SK-N-SH (cell line): Measurements from ENCODE around the gene ETS1. TPM values are rescaled to one million over a fixed set of nuclear protein-coding genes. Genes with fewer than 3 reads are reported as not detected.

ENCODE experiments used
- ELF1 ChIP-seq: IDR thresholded peaks from 2 replicates; pipeline ENCODE4 v1.4.0; 2012
- EP300 ChIP-seq, 2 experiments: IDR thresholded peaks; 2 replicates each; pipeline versions ENCODE4 v1.4.0 to v1.6.1; 2012; ENCODE audit warnings: borderline replicate concordance in 1 of 2, low read depth in 1 of 2, low read length in 1 of 2
- FOSL2 ChIP-seq: IDR thresholded peaks from 2 replicates; pipeline ENCODE4 v1.4.0; 2012; ENCODE audit warnings: low read depth, mild to moderate bottlenecking, moderate library complexity, borderline replicate concordance
- FOXM1 ChIP-seq: IDR thresholded peaks from 2 replicates; pipeline ENCODE4 v1.4.0; 2012; ENCODE audit warnings: low read depth, mild to moderate bottlenecking
- JUND ChIP-seq: IDR thresholded peaks from 2 replicates; pipeline ENCODE4 v1.4.0; 2012
- MEF2A ChIP-seq: IDR thresholded peaks from 2 replicates; pipeline ENCODE4 v1.4.0; 2012; ENCODE audit warnings: low read depth, borderline replicate concordance
- MXI1 ChIP-seq: IDR thresholded peaks from 2 replicates; pipeline ENCODE4 v1.6.1; 2012; ENCODE audit warnings: mild to moderate bottlenecking, low read depth, low read length, improper control_type of control experiment
- NRF1 ChIP-seq: IDR thresholded peaks from 2 replicates; pipeline ENCODE4 v1.6.1; 2012; ENCODE audit warnings: low read depth, mild to moderate bottlenecking, low read length
- PBX3 ChIP-seq: IDR thresholded peaks from 2 replicates; pipeline ENCODE4; 2012
- REST ChIP-seq: IDR thresholded peaks from 2 replicates; pipeline ENCODE4 v1.6.1; 2012; ENCODE audit warnings: mild to moderate bottlenecking, low read depth, low read length, moderate library complexity
- RFX5 ChIP-seq: IDR thresholded peaks from 2 replicates; pipeline ENCODE4 v1.6.1; 2012; ENCODE audit warnings: mild to moderate bottlenecking, improper control_type of control experiment, low read length
- TAF1 ChIP-seq: IDR thresholded peaks from 2 replicates; pipeline ENCODE4 v1.6.1; 2012; ENCODE audit warnings: low read depth, mild to moderate bottlenecking, low read length, moderate library complexity, borderline replicate concordance
- TCF12 ChIP-seq: IDR thresholded peaks from 2 replicates; pipeline ENCODE4 v1.4.0; 2012
- TEAD4 ChIP-seq: IDR thresholded peaks from 2 replicates; pipeline ENCODE4 v1.4.0; 2012; ENCODE audit warnings: mild to moderate bottlenecking, borderline replicate concordance; ENCODE audit not compliant: insufficient read depth
- USF1 ChIP-seq: IDR thresholded peaks from 2 replicates; pipeline ENCODE4 v1.4.0; 2012; ENCODE audit warnings: low read depth, borderline replicate concordance
- USF2 ChIP-seq: fragments of 150-350 bp; IDR thresholded peaks from 2 replicates; pipeline ENCODE4 v1.6.1; 2017; ENCODE audit warnings: antibody characterized with exemption, low read length, low read depth, borderline replicate concordance
- polyA plus RNA-seq, 3 experiments: library from polyadenylated mRNA; depleted of rRNA; stranded (reverse); fragments of >200 nt; gene quantifications; 2 replicates each; pipeline ENCODE4 v1.2.3, GENCODE V29; 2012

The ETS1 gene
- polyA plus RNA-seq, 1 of the 3 experiments (the other 2 are of a cell fraction), result 14.5 TPM

DNA sequence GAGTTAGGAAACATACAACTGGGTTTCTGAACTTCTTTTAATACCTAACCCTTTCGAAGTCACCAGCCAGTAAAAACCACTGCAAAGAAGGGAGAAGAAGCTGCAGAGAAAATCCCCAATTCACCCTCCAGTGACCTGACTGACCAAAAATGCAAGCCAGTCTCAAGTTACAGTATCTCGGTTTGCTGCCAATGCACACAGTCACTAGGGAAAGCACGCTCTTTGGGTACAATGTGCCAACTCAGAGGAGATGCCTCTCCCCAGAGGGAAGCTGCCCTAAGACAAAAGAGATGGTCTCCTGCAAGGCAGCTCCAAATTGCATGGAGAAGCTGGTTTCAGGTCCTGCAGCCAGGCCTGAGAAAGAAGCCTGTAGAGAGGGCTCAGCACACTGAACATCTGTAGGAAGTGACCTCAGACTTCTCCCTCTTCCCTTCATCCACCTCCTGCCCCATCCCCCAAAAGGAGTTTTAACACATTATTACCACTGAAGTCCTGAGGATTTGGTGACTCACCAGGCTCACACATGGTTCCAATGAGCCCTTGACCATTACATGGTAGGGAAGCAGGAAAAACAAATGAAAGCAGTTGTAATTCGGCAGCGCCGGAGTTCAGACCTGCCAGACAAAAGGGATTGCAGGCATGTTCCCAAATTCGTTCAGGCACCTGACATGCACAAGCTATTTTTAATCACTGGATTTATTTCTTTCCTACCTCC lies 90.1 kb downstream of the ETS1 start (continued):
- TF ChIP-seq EP300 (IDR thresholded peaks at IDR 0.05; ENCODE audit: borderline replicate concordance in 1 of 2, low read depth in 1 of 2, low read length in 1 of 2) (peak; percentile 79 to 87), FOXM1 (peak; percentile 56; the same call in 1 of the 2 replicates), RFX5 (no peak), REST (peak; percentile 48; the same call in 1 of the 2 replicates), TEAD4 (peak; percentile 55), TCF12 (peak; percentile 98), USF1 (0 out of 2 replicates have a peak, but pooled peaks have one; percentile 16), JUND (peak; percentile 86; the same call in 1 of the 2 replicates), TAF1 (peak; percentile 51; the same call in 1 of the 2 replicates), ELF1 (0 out of 2 replicates have a peak, but pooled peaks have one; percentile 20), MEF2A (no peak; the same call in 1 of the 2 replicates), FOSL2 (peak; percentile 82), USF2 (no peak), NRF1 (no peak), PBX3 (peak; percentile 72; the same call in 1 of the 2 replicates), MXI1 (no peak)
